ENCODE results near the gene NFATC2IP. TPM values are rescaled to one million over a fixed set of nuclear protein-coding genes. Genes with fewer than 3 reads are reported as not detected.

The NFATC2IP gene
- total RNA-seq, 1 experiment from 2014 or later = 73.0 TPM

DNA sequence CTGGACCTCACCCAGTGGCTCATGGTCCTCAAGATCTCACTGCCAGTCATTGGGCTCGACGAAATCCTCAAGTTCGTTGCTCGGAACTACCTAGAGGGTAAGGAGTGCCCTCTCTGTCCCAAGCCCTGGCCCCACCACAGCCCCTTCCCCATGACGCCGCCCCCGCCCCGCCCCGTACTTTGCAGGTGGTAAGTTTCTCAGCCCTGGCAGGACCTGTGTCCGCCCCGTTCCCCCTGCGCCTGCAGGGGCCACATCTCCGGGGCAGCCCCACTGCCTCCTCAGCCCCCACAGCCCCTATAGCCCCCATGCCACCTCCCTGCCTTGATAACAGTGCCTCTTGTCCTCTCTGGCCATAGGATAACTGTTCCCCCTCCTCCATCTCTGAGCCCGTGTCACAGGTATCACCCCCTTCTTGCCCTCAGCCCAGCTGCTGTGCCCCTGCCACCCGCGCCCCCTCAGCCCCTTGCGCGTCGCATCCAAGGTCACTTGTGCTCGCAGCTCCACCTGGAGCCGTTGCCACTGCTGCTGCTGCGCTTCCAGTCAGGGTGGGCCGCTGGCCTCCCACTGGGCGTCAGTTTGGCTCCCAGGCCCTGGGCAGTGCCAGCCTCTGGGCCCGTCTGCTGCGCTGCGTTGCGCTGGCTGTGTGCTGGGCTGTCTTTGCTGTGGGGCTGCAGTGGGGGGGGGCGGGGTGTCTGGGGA lies 47.2 kb upstream of the NFATC2IP start:
- Histone ChIP-seq H3K4me3 (no peak overlapping the region), H3K4me2 (no peak overlapping the region), H3K4me1 (replicated peaks; ENCODE audit: insufficient read depth) (no peaks in the 10 kb centered on the region), H3K27ac (no peak overlapping the region), H3K79me2 (ENCODE audit: low read depth) (no peaks in the 10 kb centered on the region), H2AFZ (no peak overlapping the region), H3F3A (ENCODE audit: insufficient read depth, low read depth) (no peaks in the 10 kb centered on the region), H3K9me2 (ENCODE audit: insufficient read depth) (no peaks in the 10 kb centered on the region), H3K36me3 (ENCODE audit: low read depth) (peaks cover 4% of the 10 kb centered on the region), H3K9me3 (ENCODE audit: insufficient read depth, low read depth) (no peaks in the 10 kb centered on the region), H4K20me1 (ENCODE audit: insufficient read depth) (no peaks in the 10 kb centered on the region), H3K27me3 (ENCODE audit: insufficient read depth, low read depth) (no peaks in the 10 kb centered on the region)
- POLR2A ChIA-PET (ENCODE audit: unreplicated experiment) = no interaction called here
- TF ChIP-seq, protein P1, sequence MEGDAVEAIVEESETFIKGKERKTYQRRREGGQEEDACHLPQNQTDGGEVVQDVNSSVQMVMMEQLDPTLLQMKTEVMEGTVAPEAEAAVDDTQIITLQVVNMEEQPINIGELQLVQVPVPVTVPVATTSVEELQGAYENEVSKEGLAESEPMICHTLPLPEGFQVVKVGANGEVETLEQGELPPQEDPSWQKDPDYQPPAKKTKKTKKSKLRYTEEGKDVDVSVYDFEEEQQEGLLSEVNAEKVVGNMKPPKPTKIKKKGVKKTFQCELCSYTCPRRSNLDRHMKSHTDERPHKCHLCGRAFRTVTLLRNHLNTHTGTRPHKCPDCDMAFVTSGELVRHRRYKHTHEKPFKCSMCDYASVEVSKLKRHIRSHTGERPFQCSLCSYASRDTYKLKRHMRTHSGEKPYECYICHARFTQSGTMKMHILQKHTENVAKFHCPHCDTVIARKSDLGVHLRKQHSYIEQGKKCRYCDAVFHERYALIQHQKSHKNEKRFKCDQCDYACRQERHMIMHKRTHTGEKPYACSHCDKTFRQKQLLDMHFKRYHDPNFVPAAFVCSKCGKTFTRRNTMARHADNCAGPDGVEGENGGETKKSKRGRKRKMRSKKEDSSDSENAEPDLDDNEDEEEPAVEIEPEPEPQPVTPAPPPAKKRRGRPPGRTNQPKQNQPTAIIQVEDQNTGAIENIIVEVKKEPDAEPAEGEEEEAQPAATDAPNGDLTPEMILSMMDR (conservative IDR thresholded peaks at IDR 0.05) = no peak
- TF ChIP-seq EZH2 (IDR thresholded peaks at IDR 0.05; ENCODE audit: low read depth) = no peak
- no peak for DNase-seq
- CTCF ChIA-PET = no interaction called here
- intact Hi-C loops (cut with micrococcal nuclease; ENCODE audit: unreplicated experiment) = no loop called here
- no TSS peak for BruUV-seq (replicated peaks)

DNA sequence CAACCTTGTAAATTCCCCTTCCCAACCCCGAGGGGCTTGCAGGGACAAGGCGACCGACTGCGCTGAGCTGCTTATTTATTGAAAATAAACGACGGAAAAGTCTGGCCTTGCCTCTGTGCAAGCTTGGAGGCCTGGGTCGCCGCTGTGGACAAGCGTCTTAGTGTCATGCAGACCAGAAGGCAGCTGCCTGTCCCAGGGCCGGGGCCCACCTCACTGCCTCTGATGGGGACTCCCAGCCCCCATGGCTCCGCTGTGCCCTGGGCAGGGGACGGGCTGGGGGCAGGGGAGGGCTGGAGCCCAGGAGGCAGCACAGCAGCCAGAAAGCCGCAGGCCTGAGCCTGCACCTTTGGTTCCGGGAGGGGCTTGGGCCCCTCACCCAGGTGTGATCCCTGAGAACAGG lies 46.4 kb upstream of the NFATC2IP start:
- CTCF ChIA-PET = no interaction called here

DNA sequence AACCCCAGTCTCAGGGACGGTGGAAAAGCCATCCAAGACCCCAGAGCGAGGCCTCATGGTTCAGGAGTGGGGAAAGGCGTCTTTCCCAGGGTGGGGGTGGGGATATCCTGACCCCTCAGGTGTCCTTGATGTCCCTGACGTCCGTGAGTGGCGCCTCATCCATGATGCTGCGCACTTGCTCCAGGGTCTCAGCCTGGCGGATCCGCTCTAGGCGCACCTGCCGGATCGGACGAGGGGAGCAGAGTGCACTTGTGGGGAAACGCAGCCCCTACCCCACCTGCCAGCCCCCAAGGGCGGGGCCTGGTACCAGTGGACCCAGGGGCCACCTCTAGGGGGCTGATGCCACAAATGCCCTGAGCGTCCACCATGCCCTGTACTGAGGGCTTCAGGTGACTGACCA lies 45.9 kb upstream of the NFATC2IP start:
- Histone ChIP-seq H3K36me3 (ENCODE audit: low read depth) (peaks cover 7% of the 10 kb centered on the region), H3K4me2 (no peak overlapping the region), H3K4me3 (no peak overlapping the region), H3K27me3 (ENCODE audit: insufficient read depth, low read depth) (no peaks in the 10 kb centered on the region), H4K20me1 (ENCODE audit: insufficient read depth) (no peaks in the 10 kb centered on the region), H3K9me3 (ENCODE audit: insufficient read depth, low read depth) (no peaks in the 10 kb centered on the region), H3K27ac (no peak overlapping the region), H3F3A (ENCODE audit: insufficient read depth, low read depth) (no peaks in the 10 kb centered on the region), H3K4me1 (replicated peaks; ENCODE audit: insufficient read depth) (0 out of 2 replicates have a peak, but pooled peaks cover under 1% of the 10 kb centered on the region), H3K9me2 (ENCODE audit: insufficient read depth) (no peaks in the 10 kb centered on the region), H2AFZ (no peak overlapping the region), H3K79me2 (ENCODE audit: low read depth) (no peaks in the 10 kb centered on the region)
- CTCF ChIA-PET = no interaction called here
- POLR2A ChIA-PET (ENCODE audit: unreplicated experiment) = no interaction called here
- TF ChIP-seq, protein P1 (conservative IDR thresholded peaks at IDR 0.05) = no peak
- no peak for TF ChIP-seq EZH2 (IDR thresholded peaks at IDR 0.05; ENCODE audit: low read depth)
- DNase-seq = no peak
- intact Hi-C loops (cut with micrococcal nuclease; ENCODE audit: unreplicated experiment) = no loop called here
- no TSS peak for BruUV-seq (replicated peaks)

More for the DNA sequence above, 46.4 kb upstream of the NFATC2IP start:
- Histone ChIP-seq H3F3A (ENCODE audit: insufficient read depth, low read depth) (no peaks in the 10 kb centered on the region), H3K9me2 (ENCODE audit: insufficient read depth) (no peaks in the 10 kb centered on the region), H3K4me2 (no peak overlapping the region), H3K9me3 (ENCODE audit: insufficient read depth, low read depth) (no peaks in the 10 kb centered on the region), H3K36me3 (ENCODE audit: low read depth) (peaks cover 7% of the 10 kb centered on the region), H3K27me3 (ENCODE audit: insufficient read depth, low read depth) (no peaks in the 10 kb centered on the region), H3K79me2 (ENCODE audit: low read depth) (no peaks in the 10 kb centered on the region), H4K20me1 (ENCODE audit: insufficient read depth) (no peaks in the 10 kb centered on the region), H3K27ac (no peak overlapping the region), H2AFZ (no peak overlapping the region), H3K4me3 (no peak overlapping the region), H3K4me1 (replicated peaks; ENCODE audit: insufficient read depth) (no peaks in the 10 kb centered on the region)
- TF ChIP-seq EZH2 (IDR thresholded peaks at IDR 0.05; ENCODE audit: low read depth) = no peak
- TF ChIP-seq, protein P1 (conservative IDR thresholded peaks at IDR 0.05) = no peak
- POLR2A ChIA-PET (ENCODE audit: unreplicated experiment) = no interaction called here
- no peak for DNase-seq
- intact Hi-C loops (cut with micrococcal nuclease; ENCODE audit: unreplicated experiment) = no loop called here
- BruUV-seq (replicated peaks) = no TSS peak
